Ovary (tissue), 9 donors: ENCODE results near the gene PALD1. TPM values are rescaled to one million over a fixed set of nuclear protein-coding genes. Genes with fewer than 3 reads are reported as not detected.

Experiments used
- DNase-seq, 5 donors: peaks; one replicate each; pipeline ENCODE4 v3.0.0-alpha.2; 2019 to 2020
- H3K27ac ChIP-seq, 2 donors: fragments of 200-600 bp; one replicate each; pipeline versions ENCODE4 v1.5.1 to v1.8.0; 2019 to 2022
- H3K27me3 ChIP-seq: fragments of 200-600 bp; one replicate; pipeline ENCODE4 v1.8.0; 2022
- H3K36me3 ChIP-seq: fragments of 200-600 bp; sonication (generic); one replicate; pipeline ENCODE4 v1.5.1; 2019
- H3K4me1 ChIP-seq: one replicate; pipeline ENCODE4 v1.8.1; 2013; ENCODE audit warnings: mild to moderate bottlenecking, moderate library complexity; ENCODE audit not compliant: insufficient read depth
- H3K4me3 ChIP-seq: fragments of 200-600 bp; sonication (generic); one replicate; pipeline ENCODE4 v1.5.1; 2017
- H3K9me3 ChIP-seq, 2 donors: fragments of 200-600 bp in 1 of 2; sonication (generic) in 1 of 2; one replicate each; pipeline versions ENCODE4 v1.5.1 to v1.8.1; 2013 to 2019; ENCODE audit warnings: mild to moderate bottlenecking in 1 of 2, moderate library complexity in 1 of 2
- CTCF ChIP-seq, 3 donors: fragments of 450-650 bp in 2 of 3; fragments of 200-600 bp in 1 of 3; IDR thresholded peaks; one replicate each; pipeline versions ENCODE4 v1.5.1 to v1.8.0; 2016 to 2022; ENCODE audit warnings: antibody characterized with exemption in 3 of 3, mild to moderate bottlenecking in 1 of 3
- EP300 ChIP-seq: sonication (generic); formaldehyde crosslinking; IDR thresholded peaks from one replicate; pipeline ENCODE4 v1.6.1; 2017; ENCODE audit warnings: antibody characterized with exemption
- POLR2A ChIP-seq: fragments of 450-650 bp; IDR thresholded peaks from one replicate; pipeline ENCODE4 v1.6.1; 2017; ENCODE audit warnings: antibody characterized with exemption, mild to moderate bottlenecking, moderate library complexity
- WGBS, 3 donors: extraction: QIAGEN DNeasy Blood & Tissue Kit in 1 of 3; methylation state at CpG; one replicate each; pipeline versions ENCODE4 v1.1.5 to v1.1.7; 2013 to 2017; 5-methylcytosine and 5-hydroxymethylcytosine counted together
- intact Hi-C, 4 donors: fragments of 100-400 bp; cut with DNase I; formaldehyde crosslinking; loops; one replicate each; pipeline versions ENCODE4 v1.11.0 to v1.15.1; 2022 to 2023
- polyA plus RNA-seq, 2 donors: library from polyadenylated mRNA; stranded (reverse); fragments of 200-250 nt in 1 of 2; fragments of 350-450 nt in 1 of 2; fragmentation: Illumina TruSeq in 1 of 2; extraction: RNeasy Lipid Tissue Mini Kit (QIAGEN cat#74804) in 1 of 2; gene quantifications; one replicate each; pipeline ENCODE4 v1.2.3, GENCODE V29; 2013 to 2014
- total RNA-seq, 7 donors: library from RNA; depleted of rRNA in 2 of 7; stranded (reverse); fragments of >200 nt in 2 of 7; fragmentation: NEBNext Ultra II Directional in 3 of 7; extraction: Animal tissue kit (Norgen Biotek cat#: 25700) in 3 of 7; gene quantifications; one replicate each; pipeline versions ENCODE4 v1.1.0 to v1.2.4, GENCODE V29; 2016 to 2023
- donor health status: DM: no; HTN: no; CAD: no; lungs with moderate emphysema.
- donor health status: DM: no; HTN: no; CAD: no.
- donor health status: Bipolar disorder and iron deficiency.
- donor health status: DM: yes; HTN: yes; CAD: no.
- donor health status: DM: no; HTN: no; CAD: no.
- donor health status: DM: yes; HTN: yes; CAD: no.

PALD1 gene
- total and polyA plus RNA-seq, 9 donors = 2.2 to 10.5 (median 6.8) TPM

DNA sequence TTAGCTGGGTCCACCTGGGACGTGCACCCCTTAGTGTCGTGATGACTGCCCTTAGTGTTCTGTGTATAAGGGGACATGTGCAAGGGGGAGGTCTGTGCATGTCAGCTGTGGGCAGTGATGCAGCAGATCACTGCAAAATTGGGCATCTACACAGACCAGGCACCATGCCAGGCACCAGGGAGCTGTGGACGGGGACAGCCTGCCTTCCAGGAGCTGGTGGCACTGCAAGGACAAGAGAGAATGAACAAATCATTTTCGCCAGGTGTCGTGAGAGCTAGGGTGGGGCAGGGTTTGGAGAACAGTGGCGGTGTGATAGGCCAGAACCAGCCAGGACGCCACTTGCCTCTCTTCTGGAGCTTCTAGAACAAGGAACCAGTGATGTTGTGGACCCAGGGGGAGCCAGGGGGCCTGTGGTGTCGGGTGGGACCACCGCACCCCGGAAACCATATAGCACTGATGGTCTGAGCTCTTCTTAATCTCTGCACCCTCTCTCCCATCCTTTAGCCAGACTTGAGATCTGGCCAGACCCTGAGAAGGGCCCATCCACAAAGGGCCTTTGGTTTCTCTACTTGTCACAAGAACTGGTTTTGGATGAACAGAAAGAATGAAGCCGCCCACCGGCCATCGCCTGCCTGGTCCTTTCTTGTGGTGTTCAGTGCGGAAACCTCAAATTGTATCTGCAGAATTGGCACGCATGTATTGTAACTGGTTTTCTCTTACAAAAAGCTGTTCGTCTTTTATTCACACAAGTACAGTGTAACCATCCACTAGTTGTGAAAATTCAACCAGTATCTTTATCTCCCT lies 93.3 kb downstream of the PALD1 start:
- 88 to 91% (median 90%) methylated on average over 16 of the region's 16 CpGs for WGBS, 3 donors
- H3K27me3 ChIP-seq = no peaks in the 10 kb centered on the region
- peaks cover 9% of the 10 kb centered on the region for H3K4me1 ChIP-seq
- DNase-seq = no peak
- no peak for TF ChIP-seq EP300
- TF ChIP-seq CTCF (IDR thresholded peaks at IDR 0.05) = no peak
- TF ChIP-seq POLR2A = no peak
- H3K27ac ChIP-seq = no peak overlapping the region
- no peak overlapping the region for H3K4me3 ChIP-seq
- H3K36me3 ChIP-seq = no peaks in the 10 kb centered on the region
- no peaks in the 10 kb centered on the region for H3K9me3 ChIP-seq
- intact Hi-C loops = no loop called here

DNA sequence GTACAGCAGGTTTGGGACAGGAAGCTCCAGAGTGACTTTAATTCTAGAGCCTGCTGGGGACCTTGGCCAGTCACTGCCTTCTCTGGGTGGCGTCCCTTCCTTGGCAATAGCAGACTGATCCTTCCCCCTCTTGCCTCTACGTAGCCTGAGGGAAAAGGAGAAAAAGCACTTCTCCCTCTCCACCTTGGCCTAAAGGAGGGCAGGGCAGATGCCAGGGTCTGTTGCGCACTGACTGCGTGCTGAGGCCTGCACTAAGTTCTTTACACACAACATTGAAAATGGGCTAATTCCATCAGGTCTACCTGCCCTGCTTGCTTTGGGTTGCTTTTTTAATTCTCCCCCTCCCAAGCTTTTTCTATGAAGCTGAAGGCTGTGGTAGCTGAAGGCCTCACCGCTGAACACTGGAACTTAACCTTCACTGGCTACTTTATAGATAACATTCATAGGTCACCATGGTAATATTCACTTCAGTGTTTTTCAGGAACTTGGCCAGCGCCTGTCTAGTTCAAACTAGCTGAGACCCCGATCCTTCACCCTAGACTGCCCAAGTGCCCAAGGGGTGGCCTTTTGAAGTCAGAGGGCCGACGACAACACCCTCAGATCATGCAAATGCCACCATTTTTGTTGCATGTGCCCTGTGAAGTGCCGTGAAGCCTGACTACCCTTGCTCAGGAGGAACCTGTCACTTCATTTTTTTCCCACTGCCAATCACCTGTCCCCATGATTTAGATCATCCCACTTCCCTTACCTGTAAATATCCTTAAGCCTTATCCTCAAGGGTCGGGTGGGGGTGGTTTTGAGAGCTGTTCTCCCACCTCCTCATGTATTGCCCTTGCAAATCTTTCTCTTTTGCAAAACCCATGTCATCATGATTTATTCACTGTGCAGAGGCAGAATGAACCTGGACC lies 95.3 kb downstream of the PALD1 start:
- H3K27me3 ChIP-seq = no peaks in the 10 kb centered on the region
- no peak overlapping the region for H3K4me3 ChIP-seq
- no peak for DNase-seq
- WGBS, 3 donors = 88 to 94% (median 93%) methylated on average over 11 of the region's 11 CpGs
- intact Hi-C loops = no loop called here
- H3K36me3 ChIP-seq = no peaks in the 10 kb centered on the region
- H3K27ac ChIP-seq = no peak overlapping the region
- TF ChIP-seq POLR2A (no peak), CTCF (IDR thresholded peaks at IDR 0.05) (no peak), EP300 (no peak)
- no peaks in the 10 kb centered on the region for H3K9me3 ChIP-seq
- peaks cover 9% of the 10 kb centered on the region for H3K4me1 ChIP-seq

GRCh38 chr10:70575486-70575873 lies 96.9 kb downstream of the PALD1 start:
- WGBS, 3 donors = 6 to 7% (median 6%) methylated on average over 4 of the region's 4 CpGs
- Histone ChIP-seq H3K4me1 (peaks cover 9% of the 10 kb centered on the region), H3K27me3 (no peaks in the 10 kb centered on the region), H3K9me3 (no peaks in the 10 kb centered on the region), H3K4me3 (no peak overlapping the region), H3K27ac (no peak overlapping the region), H3K36me3 (no peaks in the 10 kb centered on the region)
- intact Hi-C loops = no loop called here
- TF ChIP-seq EP300 (no peak), POLR2A (no peak), CTCF (IDR thresholded peaks at IDR 0.05) (no peak)
- peak in 2 of 5 donors; percentile 41 to 48 for DNase-seq

DNA sequence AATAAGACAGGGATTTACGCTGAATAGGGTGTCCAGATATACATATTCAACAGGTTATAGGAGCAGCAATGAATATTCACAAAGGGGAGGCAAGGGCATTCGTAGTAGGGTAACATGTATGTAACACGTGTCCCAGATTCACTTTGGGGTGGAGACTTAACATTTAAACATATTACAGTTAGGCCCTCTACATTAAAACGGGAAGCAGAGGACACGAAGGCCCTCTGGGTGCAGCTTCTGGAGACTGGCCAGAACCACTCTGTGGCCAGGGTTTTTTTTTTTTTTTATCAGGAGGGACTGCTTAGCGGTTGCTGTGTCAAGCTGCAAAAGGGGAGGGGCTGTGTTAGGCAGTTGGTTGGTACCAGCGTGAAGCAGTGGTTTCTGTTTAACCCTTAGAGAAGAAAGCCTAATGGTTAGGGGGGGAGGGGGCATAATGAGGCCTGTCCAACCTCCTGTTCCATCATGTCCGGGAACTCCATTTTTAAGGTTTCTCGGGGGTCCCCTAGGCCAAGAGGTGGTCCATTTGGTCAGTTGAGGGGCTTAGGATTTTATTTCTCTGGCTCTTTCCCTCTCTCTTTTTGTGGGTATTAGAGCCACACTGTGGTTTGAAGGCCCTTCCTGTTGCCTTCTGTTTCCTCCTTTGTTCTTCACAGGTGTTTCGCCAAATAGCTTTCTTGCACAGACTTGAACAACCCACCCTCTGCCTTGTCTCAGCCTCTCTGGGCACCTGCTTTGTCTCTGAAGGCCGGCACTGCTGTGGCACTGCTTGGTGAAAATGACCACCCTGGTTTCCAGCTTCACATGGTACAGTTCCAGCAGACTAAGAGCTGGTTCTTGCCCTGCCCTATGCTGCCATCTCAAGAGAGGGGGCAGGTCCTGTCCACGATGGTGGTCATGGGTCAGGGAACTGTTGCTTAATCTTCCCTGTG lies 97.6 kb downstream of the PALD1 start:
- TF ChIP-seq EP300 = no peak
- no peak for TF ChIP-seq CTCF (IDR thresholded peaks at IDR 0.05)
- no peak for TF ChIP-seq POLR2A
- peaks cover 9% of the 10 kb centered on the region for H3K4me1 ChIP-seq
- intact Hi-C loops = no loop called here
- peak in 2 of 5 donors; percentile 28 to 44 for DNase-seq
- WGBS, 3 donors = 35 to 37% (median 35%) methylated on average over 12 of the region's 12 CpGs
- H3K36me3 ChIP-seq = no peaks in the 10 kb centered on the region
- no peak overlapping the region for H3K27ac ChIP-seq
- no peaks in the 10 kb centered on the region for H3K9me3 ChIP-seq
- no peaks in the 10 kb centered on the region for H3K27me3 ChIP-seq
- H3K4me3 ChIP-seq = no peak overlapping the region
